H4 (cell line): Measurements from ENCODE around the gene SPTBN4. TPM values are rescaled to one million over a fixed set of nuclear protein-coding genes. Genes with fewer than 3 reads are reported as not detected.
"Not testable (repeated sequence)": the region's sequence is repeated elsewhere in the genome, so short reads cannot be mapped to it uniquely, and the experiment has no call there.

Source experiments
- DNase-seq: peaks from one replicate; pipeline ENCODE4 v3.0.0-alpha.2; 2015; ENCODE audit warnings: low spot score
- total RNA-seq: library from RNA; depleted of rRNA; stranded (reverse); fragments of >200 nt; shearing (Covaris generic); gene quantifications from 2 replicates; pipeline ENCODE4 v1.2.3, GENCODE V29; 2014; rRNA removed

Gene SPTBN4
- total RNA-seq, 1 experiment from 2014 or later, result 0.56 TPM

- peak; percentile 91 for DNase-seq
These were observed 148.0 kb downstream of the SPTBN4 start for GRCh38 chr19:40614622-40615411.

- DNase-seq, result no peak
These were observed 149.4 kb downstream of the SPTBN4 start for GRCh38 chr19:40616178-40616577.

GRCh38 chr19:40616941-40617340, 150.1 kb downstream of the SPTBN4 start:
- no peak for DNase-seq

GRCh38 chr19:40617961-40618360, 151.2 kb downstream of the SPTBN4 start:
- no peak for DNase-seq

- no peak for DNase-seq
These were observed 152.7 kb downstream of the SPTBN4 start for GRCh38 chr19:40619333-40620160.

GRCh38 chr19:40620161-40620485, 153.3 kb downstream of the SPTBN4 start:
- no peak for DNase-seq

GRCh38 chr19:40621283-40621682, 154.5 kb downstream of the SPTBN4 start:
- DNase-seq, result no peak

- DNase-seq, result no peak
These were observed 155.4 kb downstream of the SPTBN4 start for GRCh38 chr19:40621966-40622772.

- no peak for DNase-seq
These were observed 155.9 kb downstream of the SPTBN4 start for GRCh38 chr19:40622773-40623075.

GRCh38 chr19:40623403-40624251, 156.8 kb downstream of the SPTBN4 start:
- DNase-seq, result no peak

- DNase-seq, result not testable (repeated sequence)
These were observed 157.8 kb downstream of the SPTBN4 start for GRCh38 chr19:40624369-40625153.

GRCh38 chr19:40625406-40626120, 158.8 kb downstream of the SPTBN4 start:
- no peak for DNase-seq

Other genes starting within 250 kb of the SPTBN4 start
- not detected in 2 replicates for gene TTC9B, start 248.6 kb upstream of the SPTBN4 start, total RNA-seq
- gene CCNP, start 240.3 kb upstream of the SPTBN4 start, total RNA-seq, result not detected in 2 replicates
- gene AKT2, start 181.7 kb upstream of the SPTBN4 start, total RNA-seq, result 51.0 and 59.2 TPM in 2 replicates
- 4.3 and 4.4 TPM in 2 replicates for gene C19orf47, start 118.6 kb upstream of the SPTBN4 start, total RNA-seq
- gene PLD3, start 118.3 kb upstream of the SPTBN4 start, total RNA-seq, result 212 and 308 TPM in 2 replicates
- gene HIPK4, start 76.8 kb upstream of the SPTBN4 start, total RNA-seq, result not detected in 2 replicates
- 0.77 and 1.2 TPM in 2 replicates for gene PRX, start 53.6 kb upstream of the SPTBN4 start, total RNA-seq
- gene SERTAD1, start 41.0 kb upstream of the SPTBN4 start, total RNA-seq, result 14.8 and 15.4 TPM in 2 replicates
- 21.3 and 21.4 TPM in 2 replicates for gene SERTAD3, start 22.7 kb upstream of the SPTBN4 start, total RNA-seq
- 433 and 572 TPM in 2 replicates for gene BLVRB, start 1.3 kb upstream of the SPTBN4 start, total RNA-seq
- gene SHKBP1, start 109.9 kb downstream of the SPTBN4 start, total RNA-seq, result 26.6 and 30.9 TPM in 2 replicates
- 4.7 and 5.6 TPM in 2 replicates for gene LTBP4, start 134.4 kb downstream of the SPTBN4 start, total RNA-seq
- 18.4 TPM in 2 replicates for gene NUMBL, start 223.7 kb downstream of the SPTBN4 start, total RNA-seq
- 11.9 and 19.1 TPM in 2 replicates for gene COQ8B, start 249.9 kb downstream of the SPTBN4 start, total RNA-seq